AG09309 (cell line): ENCODE results near the gene CEP85.

Experiments
- DNase-seq: peaks from one replicate; pipeline ENCODE4 v3.0.0-alpha.2; 2010; ENCODE audit warnings: low read depth
- H3K4me3 ChIP-seq: 2 replicates; pipeline ENCODE4 v1.5.1; 2011; ENCODE audit warnings: mild to moderate bottlenecking, low read depth, low read length, moderate library complexity; ENCODE audit not compliant: control insufficient read depth
- CTCF ChIP-seq: IDR thresholded peaks from 2 replicates; pipeline ENCODE4 v1.5.1; 2011; ENCODE audit warnings: mild to moderate bottlenecking, low read depth, low read length, inconsistent platforms; ENCODE audit not compliant: insufficient read depth, control insufficient read depth; ENCODE audit errors: missing control alignments

Gene CEP85

GRCh38 chr1:26237230-26237966 is 3.4 kb downstream of the CEP85 start:
- no peak for DNase-seq
- no peak overlapping the region for H3K4me3 ChIP-seq
- no peak for TF ChIP-seq CTCF

DNA sequence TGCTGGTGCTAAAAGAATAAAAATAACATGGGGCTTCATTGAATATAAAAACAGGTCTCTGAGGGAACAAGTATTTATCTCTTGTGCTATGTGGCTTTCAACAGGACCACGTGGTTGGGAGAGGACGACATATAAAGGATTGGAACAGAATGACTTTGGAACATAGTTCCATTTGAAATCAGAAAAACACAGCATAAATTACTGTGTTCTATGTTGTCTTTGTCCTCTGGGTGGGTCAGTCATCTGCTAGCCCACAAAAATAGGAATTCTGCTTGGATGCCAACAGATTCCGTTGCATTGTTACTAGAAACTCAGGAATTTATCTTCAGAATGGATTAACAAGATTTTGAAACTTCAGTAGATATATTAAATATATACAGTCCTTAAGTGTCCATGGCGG is 5.9 kb downstream of the CEP85 start:
- TF ChIP-seq CTCF: no peak
- DNase-seq: peak; percentile 8
- H3K4me3 ChIP-seq: no peak overlapping the region

DNA sequence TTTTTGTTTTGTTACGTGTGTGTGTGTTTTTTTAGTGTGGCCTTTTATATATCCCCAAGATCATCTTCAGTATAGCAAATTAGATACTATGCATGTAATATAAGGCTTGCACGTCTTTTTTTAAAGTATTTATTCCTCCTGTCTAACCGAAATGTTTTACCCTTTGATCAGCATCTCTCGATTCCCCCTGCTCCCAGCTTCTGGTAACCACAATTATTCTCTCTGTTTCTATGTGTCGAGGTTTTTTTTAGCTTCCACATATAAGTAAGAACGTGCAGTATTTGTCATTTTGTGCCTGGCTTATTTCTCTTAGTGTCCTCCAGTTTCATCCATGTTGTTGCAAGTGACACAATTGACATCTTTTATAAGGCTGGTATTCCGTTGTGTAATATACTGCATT is 18.7 kb downstream of the CEP85 start:
- no peak for TF ChIP-seq CTCF
- no peak for DNase-seq
- H3K4me3 ChIP-seq: no peak overlapping the region

DNA sequence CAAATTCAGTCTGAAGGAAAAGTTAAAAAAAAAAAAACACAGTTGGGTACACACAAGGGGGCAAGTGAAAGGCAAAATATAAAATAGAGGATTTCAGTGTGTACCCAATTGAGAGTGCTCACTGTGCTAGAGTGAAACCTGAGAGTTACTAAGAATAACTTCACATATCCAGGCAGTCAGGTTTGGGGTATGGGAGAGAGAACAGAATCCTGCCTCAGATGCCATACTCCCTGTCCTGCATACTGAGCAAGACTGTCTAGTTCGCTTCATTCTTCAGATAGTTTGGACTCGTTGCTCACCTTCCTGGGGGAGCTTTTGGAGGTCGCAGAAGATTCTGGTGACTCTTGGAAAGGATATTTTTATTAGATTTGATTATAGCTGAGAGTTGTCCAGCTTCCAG is 20.4 kb downstream of the CEP85 start:
- no peak for DNase-seq
- no peak for TF ChIP-seq CTCF
- H3K4me3 ChIP-seq: no peak overlapping the region

DNA sequence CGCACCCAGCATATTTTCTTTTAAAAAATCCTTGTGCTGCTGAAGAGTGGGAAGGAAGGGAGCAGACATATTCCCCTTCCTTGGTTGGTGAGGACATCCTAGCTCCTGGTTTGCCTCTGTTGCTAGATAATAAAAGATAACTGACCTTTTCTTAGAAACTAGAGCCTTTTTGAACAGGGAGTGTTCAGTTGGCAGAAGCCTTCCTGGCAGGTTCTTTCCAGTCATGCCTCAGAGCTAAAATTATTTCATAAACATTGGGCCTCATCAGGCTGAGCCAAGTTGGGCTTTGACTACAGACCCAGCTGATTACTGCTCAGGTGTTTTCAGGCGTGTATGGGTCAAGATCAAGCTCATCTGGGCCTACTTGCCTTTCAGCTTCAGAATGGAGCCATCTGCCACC is 23.2 kb downstream of the CEP85 start:
- DNase-seq: no peak
- TF ChIP-seq CTCF: no peak
- H3K4me3 ChIP-seq: no peak overlapping the region

DNA sequence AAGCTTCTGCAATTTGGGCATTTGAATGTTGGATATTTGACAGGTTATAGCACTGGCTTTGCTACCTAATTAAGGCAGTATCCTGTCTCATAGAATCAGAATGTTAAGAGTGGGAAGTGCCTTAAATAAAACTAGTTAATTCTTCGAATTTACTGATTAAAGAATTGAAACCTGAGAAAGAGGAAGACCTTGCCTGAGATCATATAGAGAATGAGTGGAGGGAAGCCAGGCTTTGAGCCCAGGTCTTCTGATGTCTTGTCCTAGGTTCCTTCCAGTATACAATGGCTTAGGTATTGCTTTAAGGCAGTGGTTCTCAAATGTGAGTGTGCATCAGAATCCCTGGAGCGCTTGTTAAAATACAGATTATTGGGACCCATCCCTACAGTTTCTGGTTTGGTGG is 25.0 kb downstream of the CEP85 start:
- TF ChIP-seq CTCF: no peak
- no peak overlapping the region for H3K4me3 ChIP-seq
- no peak for DNase-seq
